Panc1 (cell line): ENCODE measurements around the gene OTUD4. TPM values are rescaled to one million over a fixed set of nuclear protein-coding genes. Genes with fewer than 3 reads are reported as not detected.

Experiments used
- ATAC-seq: fragments of 200-7000 bp; cut with Tn5 transposase; 2 replicates; pipeline ENCODE4 v1.9.1; 2020; ENCODE audit warnings: mild to moderate bottlenecking, moderate library complexity
- BruUV-seq: library from RNA; stranded (reverse); fragments of 400-500 nt; replicated peaks from 2 replicates; lab custom pipeline; 2021; lab: Mats Ljungman, UMichigan
- CTCF ChIA-PET: fragments of 300-600 bp; sonication (Branson Sonifier 250); formaldehyde crosslinking; loops from one replicate; lab custom pipeline; 2022; ENCODE audit warnings: antibody characterized with exemption; lab: Charles Lee
- POLR2A ChIA-PET: fragments of 300-600 bp; sonication (Branson Sonifier 250); formaldehyde crosslinking; loops from one replicate; lab custom pipeline; 2022; ENCODE audit warnings: antibody characterized with exemption; lab: Charles Lee
- DNase-seq: peaks from one replicate; pipeline ENCODE4 v3.0.0-alpha.2; 2010; ENCODE audit warnings: low read depth, low spot score
- H3K27ac ChIP-seq: 2 replicates; pipeline ENCODE4 v1.5.1; 2011; ENCODE audit warnings: mild to moderate bottlenecking, low read length, inconsistent platforms
- H3K27me3 ChIP-seq: fragments of 200-500 bp; sonication (Bioruptor generic); 2 replicates; pipeline ENCODE4 v1.6.0; 2014; ENCODE audit warnings: low read length, inconsistent platforms; ENCODE audit not compliant: control insufficient read depth, insufficient read depth
- H3K36me3 ChIP-seq: fragments of 200-500 bp; sonication (Bioruptor generic); 2 replicates; pipeline ENCODE4 v1.5.1; 2014; ENCODE audit warnings: inconsistent platforms, mild to moderate bottlenecking, low read length, moderate library complexity; ENCODE audit not compliant: control insufficient read depth, insufficient read depth
- H3K4me1 ChIP-seq: 2 replicates; pipeline ENCODE4 v1.5.1; 2011; ENCODE audit warnings: inconsistent platforms, mild to moderate bottlenecking, low read length, moderate library complexity; ENCODE audit not compliant: control insufficient read depth, insufficient read depth
- H3K4me3 ChIP-seq, 2 experiments: 2 replicates each; pipeline ENCODE4 v1.5.1; 2011 to 2012; ENCODE audit warnings: low read depth in 2 of 2, low read length in 2 of 2, mild to moderate bottlenecking in 2 of 2, inconsistent platforms in 1 of 2, moderate library complexity in 1 of 2
- H3K9me3 ChIP-seq: fragments of 200-500 bp; sonication (Bioruptor generic); 2 replicates; pipeline ENCODE4 v1.5.1; 2014; ENCODE audit warnings: low read depth, mild to moderate bottlenecking, inconsistent platforms, low read length, moderate library complexity; ENCODE audit not compliant: control insufficient read depth, insufficient read depth
- CTCF ChIP-seq: fragments of 450-650 bp; IDR thresholded peaks from 2 replicates; pipeline ENCODE4 v1.5.1; 2017; ENCODE audit warnings: mild to moderate bottlenecking
- POLR2AphosphoS5 ChIP-seq: IDR thresholded peaks from 2 replicates; pipeline ENCODE4 v1.6.1; 2012; ENCODE audit warnings: mild to moderate bottlenecking, low read depth, low read length, moderate library complexity
- SIN3A ChIP-seq: IDR thresholded peaks from 2 replicates; pipeline ENCODE4 v1.6.1; 2012; ENCODE audit warnings: low read depth, mild to moderate bottlenecking, low read length, moderate library complexity, borderline replicate concordance; ENCODE audit not compliant: insufficient read depth
- TCF7L2 ChIP-seq: IDR thresholded peaks from 2 replicates; pipeline ENCODE4 v1.6.1; 2011; ENCODE audit warnings: mild to moderate bottlenecking, low read depth, low read length, inconsistent platforms
- in situ Hi-C: cut with HindIII; loops from 2 replicates; pipeline ENCODE4 v1.10.0; 2016; ENCODE audit warnings: low sequenced_read_pairs, low pct_unique_long_range_greater_than_20kb
- intact Hi-C: fragments of 100-400 bp; cut with micrococcal nuclease; formaldehyde crosslinking; loops from one replicate; pipeline ENCODE4 v1.10.0; 2022; ENCODE audit not compliant: unreplicated experiment
- total RNA-seq: library from RNA; stranded (reverse); gene quantifications from one replicate; pipeline ENCODE4 v1.2.1, GENCODE V29; 2021; ENCODE audit not compliant: unreplicated experiment
- TF ChIP-seq, protein P1 (sequence below), 2 experiments: IDR thresholded peaks; 2 replicates each; pipeline ENCODE4 v1.6.1; 2011 to 2012; ENCODE audit warnings: low read depth in 2 of 2, control low read depth in 1 of 2, low read length in 1 of 2, mild to moderate bottlenecking in 1 of 2, moderate library complexity in 1 of 2; ENCODE audit not compliant: insufficient read depth in 1 of 2

OTUD4 gene
- total RNA-seq, 1 experiment from 2014 or later: 31.5 TPM

GRCh38 chr4:145213245-145213644, 32.9 kb upstream of the OTUD4 start:
- intact Hi-C loops (no loop called here), in situ Hi-C loops (no loop called here)
- BruUV-seq: no TSS peak
- Histone ChIP-seq H3K4me3 (no peak overlapping the region), H3K36me3 (no peaks in the 10 kb centered on the region), H3K9me3 (no peaks in the 10 kb centered on the region), H3K27me3 (no peaks in the 10 kb centered on the region), H3K4me1 (no peaks in the 10 kb centered on the region), H3K27ac (no peak overlapping the region)
- POLR2A ChIA-PET: no interaction called here
- DNase-seq (no peak), ATAC-seq (no peak)
- TF ChIP-seq SIN3A (no peak), TCF7L2 (no peak), CTCF (no peak), POLR2AphosphoS5 (no peak)
- TF ChIP-seq, protein P1, sequence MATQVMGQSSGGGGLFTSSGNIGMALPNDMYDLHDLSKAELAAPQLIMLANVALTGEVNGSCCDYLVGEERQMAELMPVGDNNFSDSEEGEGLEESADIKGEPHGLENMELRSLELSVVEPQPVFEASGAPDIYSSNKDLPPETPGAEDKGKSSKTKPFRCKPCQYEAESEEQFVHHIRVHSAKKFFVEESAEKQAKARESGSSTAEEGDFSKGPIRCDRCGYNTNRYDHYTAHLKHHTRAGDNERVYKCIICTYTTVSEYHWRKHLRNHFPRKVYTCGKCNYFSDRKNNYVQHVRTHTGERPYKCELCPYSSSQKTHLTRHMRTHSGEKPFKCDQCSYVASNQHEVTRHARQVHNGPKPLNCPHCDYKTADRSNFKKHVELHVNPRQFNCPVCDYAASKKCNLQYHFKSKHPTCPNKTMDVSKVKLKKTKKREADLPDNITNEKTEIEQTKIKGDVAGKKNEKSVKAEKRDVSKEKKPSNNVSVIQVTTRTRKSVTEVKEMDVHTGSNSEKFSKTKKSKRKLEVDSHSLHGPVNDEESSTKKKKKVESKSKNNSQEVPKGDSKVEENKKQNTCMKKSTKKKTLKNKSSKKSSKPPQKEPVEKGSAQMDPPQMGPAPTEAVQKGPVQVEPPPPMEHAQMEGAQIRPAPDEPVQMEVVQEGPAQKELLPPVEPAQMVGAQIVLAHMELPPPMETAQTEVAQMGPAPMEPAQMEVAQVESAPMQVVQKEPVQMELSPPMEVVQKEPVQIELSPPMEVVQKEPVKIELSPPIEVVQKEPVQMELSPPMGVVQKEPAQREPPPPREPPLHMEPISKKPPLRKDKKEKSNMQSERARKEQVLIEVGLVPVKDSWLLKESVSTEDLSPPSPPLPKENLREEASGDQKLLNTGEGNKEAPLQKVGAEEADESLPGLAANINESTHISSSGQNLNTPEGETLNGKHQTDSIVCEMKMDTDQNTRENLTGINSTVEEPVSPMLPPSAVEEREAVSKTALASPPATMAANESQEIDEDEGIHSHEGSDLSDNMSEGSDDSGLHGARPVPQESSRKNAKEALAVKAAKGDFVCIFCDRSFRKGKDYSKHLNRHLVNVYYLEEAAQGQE (IDR thresholded peaks at IDR 0.05; ENCODE audit: insufficient read depth in 1 of 2, low read depth in 2 of 2, low read length in 1 of 2): no peak
- CTCF ChIA-PET: no interaction called here

DNA sequence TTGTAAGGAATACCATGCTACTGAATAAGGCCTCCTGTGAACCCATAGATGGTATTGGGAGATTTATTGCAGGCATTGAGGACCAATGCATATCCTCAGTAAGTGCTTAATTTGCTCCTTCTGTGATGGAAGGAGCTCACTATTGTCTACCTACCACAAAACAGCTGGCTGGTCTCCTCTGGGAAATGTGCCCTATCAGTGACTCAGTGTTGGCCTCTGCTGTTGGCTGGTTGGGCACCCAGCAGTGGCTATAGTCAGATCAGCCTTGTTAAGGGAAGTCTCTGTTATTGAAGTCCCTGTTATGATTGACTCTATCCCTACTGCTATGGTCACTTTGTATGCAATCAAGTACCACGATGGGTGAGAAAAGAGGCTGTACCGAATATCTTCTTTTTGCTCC, 27.5 kb upstream of the OTUD4 start:
- BruUV-seq: no TSS peak
- Histone ChIP-seq H3K27ac (no peak overlapping the region), H3K4me1 (no peaks in the 10 kb centered on the region), H3K36me3 (no peaks in the 10 kb centered on the region), H3K4me3 (no peak overlapping the region), H3K27me3 (no peaks in the 10 kb centered on the region), H3K9me3 (no peaks in the 10 kb centered on the region)
- ATAC-seq (no peak), DNase-seq (no peak)
- ChIA-PET CTCF (no interaction called here), POLR2A (no interaction called here)
- in situ Hi-C loops (no loop called here), intact Hi-C loops (no loop called here)
- TF ChIP-seq, protein P1 (IDR thresholded peaks at IDR 0.05; ENCODE audit: insufficient read depth in 1 of 2, low read depth in 2 of 2, low read length in 1 of 2): no peak
- TF ChIP-seq SIN3A: no peak
- no peak for TF ChIP-seq POLR2AphosphoS5
- TF ChIP-seq TCF7L2: no peak
- no peak for TF ChIP-seq CTCF
